ENCODE results near the gene PUS3.

DNA sequence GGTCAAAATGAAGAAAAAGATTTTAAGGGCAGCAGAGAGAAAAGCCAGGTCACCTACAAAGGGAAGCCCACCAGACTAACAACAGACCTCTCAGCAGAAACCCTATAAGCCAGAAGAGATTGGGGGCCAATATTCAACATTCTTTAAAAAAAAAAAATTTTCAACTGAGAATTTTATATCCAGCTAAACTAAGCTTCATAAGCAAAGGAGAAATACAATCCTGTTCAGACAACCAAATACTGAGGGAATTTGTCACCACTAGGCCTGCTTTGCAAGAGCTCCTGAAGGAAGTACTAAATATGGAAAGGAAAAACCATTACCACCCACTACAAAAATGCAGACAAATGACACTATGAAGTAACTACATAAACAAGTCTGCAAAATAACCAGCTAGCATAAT, 56.8 kb downstream of the PUS3 start:
- TF ChIP-seq CTCF (IDR thresholded peaks at IDR 0.05; ENCODE audit: insufficient read depth, low read length, poor library complexity, severe bottlenecking): no peak
- TF ChIP-seq EZH2phosphoT487 (conservative IDR thresholded peaks at IDR 0.05; ENCODE audit: low read length): no peak
